Testis (tissue), 2 donors: ENCODE data around the gene TPCN2.

Experiments
- CTCF ChIP-seq, 3 experiments: fragments of 450-650 bp in 2 of 3; fragments of 200-600 bp in 1 of 3; sonication (generic) in 1 of 3; IDR thresholded peaks; one replicate each; pipeline ENCODE4 v1.5.1; 2016 to 2019; ENCODE audit warnings: antibody characterized with exemption in 3 of 3, mild to moderate bottlenecking in 2 of 3, moderate library complexity in 1 of 3
- POLR2A ChIP-seq: fragments of 450-650 bp; IDR thresholded peaks from one replicate; pipeline ENCODE4 v1.6.1; 2017; ENCODE audit warnings: antibody characterized with exemption, mild to moderate bottlenecking, moderate library complexity

DNA sequence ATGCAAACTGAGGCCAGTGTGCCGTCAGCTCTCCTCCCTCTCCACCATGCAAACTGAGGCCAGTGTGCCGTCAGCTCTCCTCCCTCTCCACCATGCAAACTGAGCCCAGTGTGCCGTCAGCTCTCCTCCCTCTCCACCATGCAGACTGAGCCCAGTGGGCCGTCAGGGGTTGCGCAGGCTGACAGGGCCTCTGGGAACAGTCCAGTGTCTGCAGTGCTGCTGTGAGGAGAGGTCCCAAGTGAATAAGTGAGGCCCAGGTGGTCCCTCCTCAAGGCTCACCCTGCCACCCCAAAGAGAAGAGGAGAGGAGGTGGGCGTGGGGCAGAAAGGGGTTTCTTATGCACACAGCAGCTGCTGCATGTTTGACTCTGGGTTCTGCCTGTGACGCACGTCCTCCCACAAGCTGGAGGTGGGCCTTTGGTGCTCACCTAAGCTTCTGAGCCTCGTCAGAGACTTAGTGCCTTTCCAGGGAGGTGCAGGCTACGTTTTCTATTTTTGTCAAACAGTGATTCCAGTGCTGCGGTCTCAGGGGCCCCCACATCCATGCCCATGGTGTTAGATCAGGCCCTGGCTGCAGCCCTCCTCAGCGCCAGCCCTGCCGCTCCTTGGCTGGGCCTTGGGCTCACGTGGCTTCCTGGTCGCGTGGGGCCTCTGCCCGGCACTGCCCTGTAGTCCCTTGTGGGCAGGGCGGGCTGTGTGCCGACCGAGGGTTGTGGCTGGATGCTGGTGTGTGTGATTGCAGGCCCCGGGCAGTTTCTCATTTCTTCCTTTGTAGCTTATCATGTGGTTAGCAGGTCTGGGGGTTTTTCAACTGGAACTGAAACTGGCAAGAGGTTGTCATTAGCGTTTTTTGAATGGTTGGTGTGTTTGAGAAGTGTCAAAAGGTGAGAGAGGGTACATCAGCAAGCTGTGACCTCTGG is 7.1 kb downstream of the TPCN2 start:
- TF ChIP-seq CTCF (IDR thresholded peaks at IDR 0.05) (no peak), POLR2A (no peak)
